Epithelial cell of esophagus (primary cell): ENCODE measurements around the gene MYO1B.
A peak's percentile ranks its signal among the peaks of the same experiment; 100 is the strongest.

ENCODE experiments used
- DNase-seq: peaks from one replicate; pipeline ENCODE4 v3.0.0; 2010; ENCODE audit warnings: low read depth
- H3K4me3 ChIP-seq: 2 replicates; pipeline ENCODE4 v1.5.1; 2011; ENCODE audit warnings: mild to moderate bottlenecking, low read length, control low read depth
- TF ChIP-seq, protein P1 (sequence below): IDR thresholded peaks from 2 replicates; pipeline ENCODE4 v1.5.1; 2011; ENCODE audit warnings: low read depth, mild to moderate bottlenecking, low read length, control low read depth, inconsistent platforms; ENCODE audit not compliant: insufficient read depth; ENCODE audit errors: missing control alignments

MYO1B gene

GRCh38 chr2:191246820-191247380, 1.7 kb downstream of the MYO1B start:
- H3K4me3 ChIP-seq = peak overlapping the region; percentile 94
- DNase-seq = peak; percentile 32

DNA sequence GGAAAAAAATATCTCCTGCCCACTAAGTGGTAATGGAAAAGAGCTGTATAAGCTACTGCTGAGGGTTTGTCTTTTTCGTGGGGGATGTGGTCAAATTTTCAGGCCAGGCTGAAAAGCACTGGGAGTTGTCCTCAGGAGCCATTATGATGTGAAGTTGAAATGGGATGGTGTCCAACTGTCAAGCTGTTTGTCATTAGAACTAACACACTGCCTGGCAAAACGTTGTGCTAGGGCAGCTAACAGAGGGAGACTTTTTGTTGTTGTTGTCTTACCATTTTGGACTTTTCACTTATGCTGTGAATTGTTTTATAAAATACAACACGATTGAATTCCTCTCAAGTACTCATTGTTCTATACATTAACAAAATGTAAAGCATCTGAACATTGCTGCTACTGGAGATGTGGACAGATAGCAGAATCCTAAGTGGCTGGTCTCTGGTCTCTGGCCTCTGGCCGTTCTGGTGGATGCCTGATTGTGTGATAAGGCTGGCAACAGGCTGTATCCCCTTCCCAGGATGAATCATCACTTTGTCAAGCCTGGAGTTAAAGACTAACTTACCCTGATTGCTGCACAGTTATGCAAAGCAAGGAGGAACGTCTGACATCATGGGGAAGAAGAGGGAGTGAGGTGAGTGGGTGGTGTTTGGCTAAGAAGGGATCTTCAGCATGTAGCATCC, 2.3 kb downstream of the MYO1B start:
- H3K4me3 ChIP-seq = peak overlapping the region; percentile 94
- DNase-seq = peak; percentile 96
- TF ChIP-seq, protein P1, sequence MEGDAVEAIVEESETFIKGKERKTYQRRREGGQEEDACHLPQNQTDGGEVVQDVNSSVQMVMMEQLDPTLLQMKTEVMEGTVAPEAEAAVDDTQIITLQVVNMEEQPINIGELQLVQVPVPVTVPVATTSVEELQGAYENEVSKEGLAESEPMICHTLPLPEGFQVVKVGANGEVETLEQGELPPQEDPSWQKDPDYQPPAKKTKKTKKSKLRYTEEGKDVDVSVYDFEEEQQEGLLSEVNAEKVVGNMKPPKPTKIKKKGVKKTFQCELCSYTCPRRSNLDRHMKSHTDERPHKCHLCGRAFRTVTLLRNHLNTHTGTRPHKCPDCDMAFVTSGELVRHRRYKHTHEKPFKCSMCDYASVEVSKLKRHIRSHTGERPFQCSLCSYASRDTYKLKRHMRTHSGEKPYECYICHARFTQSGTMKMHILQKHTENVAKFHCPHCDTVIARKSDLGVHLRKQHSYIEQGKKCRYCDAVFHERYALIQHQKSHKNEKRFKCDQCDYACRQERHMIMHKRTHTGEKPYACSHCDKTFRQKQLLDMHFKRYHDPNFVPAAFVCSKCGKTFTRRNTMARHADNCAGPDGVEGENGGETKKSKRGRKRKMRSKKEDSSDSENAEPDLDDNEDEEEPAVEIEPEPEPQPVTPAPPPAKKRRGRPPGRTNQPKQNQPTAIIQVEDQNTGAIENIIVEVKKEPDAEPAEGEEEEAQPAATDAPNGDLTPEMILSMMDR = no peak

More at GRCh38 chr2:191246820-191247380, 1.7 kb downstream of the MYO1B start:
- TF ChIP-seq, protein P1 = no peak

- no peak overlapping the region for H3K4me3 ChIP-seq
- TF ChIP-seq, protein P1 = no peak
- DNase-seq = no peak
Observed at GRCh38 chr2:191249156-191249813, 4.1 kb downstream of the MYO1B start.

DNA sequence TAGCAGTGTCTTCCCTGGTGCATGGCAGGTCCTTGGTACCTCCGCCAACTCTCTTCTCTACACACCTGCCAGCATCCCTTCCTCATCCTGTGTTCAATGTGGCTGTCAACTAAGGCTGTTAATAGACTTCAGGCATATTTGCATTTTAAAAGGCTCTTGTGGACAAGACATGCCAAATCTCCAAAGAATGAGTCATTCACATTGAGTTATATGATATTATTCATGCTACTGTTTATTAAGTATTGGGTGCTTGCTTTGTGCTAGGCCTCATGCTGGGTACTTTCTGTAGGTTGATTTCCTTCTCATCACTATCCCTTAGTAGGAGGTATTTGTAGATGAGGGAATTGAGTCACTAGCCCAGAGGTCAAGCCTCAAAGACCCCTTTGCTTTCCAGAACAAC, 5.2 kb downstream of the MYO1B start:
- TF ChIP-seq, protein P1 = no peak
- H3K4me3 ChIP-seq = no peak overlapping the region
- DNase-seq = peak; percentile 64

DNA sequence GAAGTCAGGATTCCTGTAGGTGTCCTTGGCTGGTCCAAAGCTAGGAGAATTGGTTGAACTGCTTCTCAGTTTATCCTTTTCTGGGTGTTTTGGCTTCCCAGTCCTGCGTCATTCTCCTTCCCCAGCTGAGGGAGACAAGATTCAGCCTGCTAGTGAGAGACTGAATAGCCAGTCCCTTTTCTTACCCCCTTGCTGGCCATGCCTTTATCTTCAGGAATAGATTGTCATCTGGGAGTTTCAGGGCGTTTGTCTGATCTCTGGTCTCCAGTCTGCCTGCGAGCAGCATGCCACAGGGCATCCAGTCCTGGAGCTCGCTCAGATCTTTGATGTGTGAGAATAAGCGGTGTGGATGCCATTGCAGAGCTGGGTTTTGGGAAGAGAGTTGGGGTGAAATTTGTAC, 5.8 kb downstream of the MYO1B start:
- TF ChIP-seq, protein P1 = no peak
- no peak for DNase-seq
- no peak overlapping the region for H3K4me3 ChIP-seq

- TF ChIP-seq, protein P1 = no peak
- no peak overlapping the region for H3K4me3 ChIP-seq
- no peak for DNase-seq
Observed at GRCh38 chr2:191252699-191253098, 7.5 kb downstream of the MYO1B start.
